GM18867 (cell line): ENCODE data around the gene FNDC8.
"Not testable (repeated sequence)": the region's sequence is repeated elsewhere in the genome, so short reads cannot be mapped to it uniquely, and the experiment has no call there.

Experiments
- ATAC-seq: cut with Tn5 transposase; IDR thresholded peaks from one replicate; pipeline ENCODE4 v1.9.1; 2021; ENCODE audit warnings: mild to moderate bottlenecking, moderate library complexity; ENCODE audit not compliant: unreplicated experiment

FNDC8 gene

GRCh38 chr17:35167666-35168065, 46.3 kb downstream of the FNDC8 start:
- no peak for ATAC-seq

GRCh38 chr17:35169835-35170363, 48.5 kb downstream of the FNDC8 start:
- no peak for ATAC-seq

GRCh38 chr17:35170968-35171771, 49.8 kb downstream of the FNDC8 start:
- ATAC-seq: no peak

DNA sequence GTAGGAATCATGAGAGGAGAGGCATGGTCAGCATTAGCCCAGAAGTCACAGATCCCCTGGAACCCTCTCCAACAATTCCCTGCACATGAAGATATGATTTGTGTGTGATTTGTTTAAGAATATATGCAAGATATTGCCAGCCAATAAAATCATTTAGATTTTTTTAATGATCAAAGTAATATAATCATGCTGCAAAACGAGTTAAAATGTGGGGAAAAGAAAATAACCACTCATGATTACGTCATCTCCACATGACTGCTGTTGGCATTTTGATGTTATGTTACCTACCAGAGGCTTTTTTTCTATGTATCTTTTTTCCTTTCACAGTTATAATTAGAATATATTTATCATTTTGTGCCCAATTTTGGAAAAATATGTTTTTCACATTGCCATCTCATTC, 50.4 kb downstream of the FNDC8 start:
- no peak for ATAC-seq

GRCh38 chr17:35172321-35172720, 50.9 kb downstream of the FNDC8 start:
- not testable (repeated sequence) for ATAC-seq

- ATAC-seq: no peak
These were observed 53.5 kb downstream of the FNDC8 start for GRCh38 chr17:35174835-35175334.

GRCh38 chr17:35175638-35176415, 54.4 kb downstream of the FNDC8 start:
- ATAC-seq: no peak

- no peak for ATAC-seq
These were observed 55.5 kb downstream of the FNDC8 start for GRCh38 chr17:35176897-35177296.

GRCh38 chr17:35179379-35179778, 58.0 kb downstream of the FNDC8 start:
- ATAC-seq: not testable (repeated sequence)
